ENCODE measurements around the gene C4orf54. TPM values are rescaled to one million over a fixed set of nuclear protein-coding genes. Genes with fewer than 3 reads are reported as not detected.

The C4orf54 gene
- total and polyA plus RNA-seq, 2 of the 8 experiments (the other 6 are each of a cell fraction or from before 2014, with no cell fraction given), result not detected

GRCh38 chr4:99653916-99654315 is 3.7 kb downstream of the C4orf54 start:
- Histone ChIP-seq H3K4ac (replicated peaks; ENCODE audit: insufficient read length, low read depth, low read length) (no peak overlapping the region), H3K9ac (replicated peaks in 1 of 4; ENCODE audit: extremely low read depth in 1 of 4, low read depth in 3 of 4, low read length in 3 of 4) (no peak overlapping the region), H2BK12ac (ENCODE audit: low read depth, low read length) (no peak overlapping the region), H3K27me3 (replicated peaks in 1 of 4; ENCODE audit: control insufficient read depth in 3 of 4, extremely low read depth in 1 of 4, insufficient read depth in 3 of 4, low read length in 3 of 4) (no peaks in the 10 kb centered on the region), H2BK5ac (ENCODE audit: low read depth, low read length) (no peak overlapping the region), H3K36me3 (ENCODE audit: control insufficient read depth in 2 of 4, insufficient read depth in 4 of 4, low read length in 3 of 4) (no peaks in the 10 kb centered on the region), H3K18ac (ENCODE audit: extremely low read depth, low read length) (no peak overlapping the region), H3K23me2 (ENCODE audit: low read depth, low read length) (no peaks in the 10 kb centered on the region), H4K8ac (ENCODE audit: extremely low read depth, insufficient read depth, low read length) (no peak overlapping the region), H3K4me1 (replicated peaks in 1 of 4; ENCODE audit: control insufficient read depth in 3 of 4, insufficient read depth in 4 of 4, low read length in 3 of 4) (no peaks in the 10 kb centered on the region; a peak in 1 of 7 replicates), H2AFZ (ENCODE audit: low read length) (no peak overlapping the region), H4K20me1 (replicated peaks in 1 of 2; ENCODE audit: control insufficient read depth in 1 of 2, insufficient read depth in 2 of 2, low read length in 2 of 2) (no peaks in the 10 kb centered on the region), H3K14ac (ENCODE audit: insufficient read length) (no peak overlapping the region), H3K56ac (replicated peaks; ENCODE audit: insufficient read length, low read depth, low read length) (no peak overlapping the region), H3K27ac (ENCODE audit: low read depth, low read length) (no peak overlapping the region), H3K4me3 (ENCODE audit: extremely low read depth in 1 of 4, insufficient read depth in 2 of 4, low read depth in 3 of 4, low read length in 4 of 4) (no peak overlapping the region), H3K79me1 (ENCODE audit: low read depth, low read length) (no peaks in the 10 kb centered on the region), H2BK20ac (ENCODE audit: low read length) (no peak overlapping the region), H2BK120ac (replicated peaks; ENCODE audit: low read depth, low read length) (no peak overlapping the region), H2AK5ac (ENCODE audit: low read depth, low read length) (no peak overlapping the region), H4K5ac (ENCODE audit: insufficient read length, low read depth, low read length) (no peak overlapping the region), H3K4me2 (ENCODE audit: insufficient read depth in 1 of 2, low read depth in 2 of 2, low read length in 2 of 2) (no peak overlapping the region), H3K79me2 (ENCODE audit: control insufficient read depth in 1 of 2, insufficient read depth in 2 of 2, low read length in 2 of 2) (no peaks in the 10 kb centered on the region), H3K9me3 (ENCODE audit: insufficient read depth in 2 of 2, low read depth in 1 of 2, low read length in 1 of 2) (no peaks in the 10 kb centered on the region), H4K91ac (replicated peaks; ENCODE audit: insufficient read length, low read length) (no peak overlapping the region), H2BK15ac (ENCODE audit: low read length) (no peak overlapping the region), H3K23ac (ENCODE audit: insufficient read length) (no peak overlapping the region)
- CTCF ChIA-PET (ENCODE audit: partially characterized antibody), result no interaction called here
- TF ChIP-seq EP300 (IDR thresholded peaks at IDR 0.05; ENCODE audit: borderline replicate concordance in 1 of 2, low read depth in 2 of 2, low read length in 2 of 2), result no peak
- no peak for TF ChIP-seq CBX8 (IDR thresholded peaks at IDR 0.05; ENCODE audit: borderline replicate concordance, low read depth, low read length)
- TF ChIP-seq MAFK (IDR thresholded peaks at IDR 0.05; ENCODE audit: low read depth, low read length), result no peak
- no peak for TF ChIP-seq CBX5 (IDR thresholded peaks at IDR 0.05; ENCODE audit: low read depth, low read length)
- DNase-seq (ENCODE audit: low read depth in 1 of 2, low spot score in 2 of 2), result no peak
- FAIRE-seq, result no peak
- POLR2A ChIA-PET (ENCODE audit: partially characterized antibody), result no interaction called here
- 94% methylated on average over 9 of the region's 9 CpGs; no CpG with 5 or more reads in 1 of the 2 experiments for WGBS, 2 experiments (ENCODE audit: extremely low coverage in 1 of 2, insufficient coverage in 1 of 2, insufficient read length in 1 of 2, insufficient replicate concordance in 2 of 2, low coverage in 1 of 2, low lambda C conversion rate in 2 of 2, missing lambda C conversion rate in 1 of 2)
